Ovary (tissue), 9 donors: ENCODE measurements around the gene IGF2BP2. TPM values are rescaled to one million over a fixed set of nuclear protein-coding genes. Genes with fewer than 3 reads are reported as not detected.
"Not testable (repeated sequence)": the region's sequence is repeated elsewhere in the genome, so short reads cannot be mapped to it uniquely, and the experiment has no call there.

Experiments
- DNase-seq, 5 donors: peaks; one replicate each; pipeline ENCODE4 v3.0.0-alpha.2; 2019 to 2020
- H3K27ac ChIP-seq, 2 donors: fragments of 200-600 bp; one replicate each; pipeline versions ENCODE4 v1.5.1 to v1.8.0; 2019 to 2022
- H3K27me3 ChIP-seq: fragments of 200-600 bp; one replicate; pipeline ENCODE4 v1.8.0; 2022
- H3K36me3 ChIP-seq: fragments of 200-600 bp; sonication (generic); one replicate; pipeline ENCODE4 v1.5.1; 2019
- H3K4me1 ChIP-seq: one replicate; pipeline ENCODE4 v1.8.1; 2013; ENCODE audit warnings: mild to moderate bottlenecking, moderate library complexity; ENCODE audit not compliant: insufficient read depth
- H3K4me3 ChIP-seq: fragments of 200-600 bp; sonication (generic); one replicate; pipeline ENCODE4 v1.5.1; 2017
- H3K9me3 ChIP-seq, 2 donors: fragments of 200-600 bp in 1 of 2; sonication (generic) in 1 of 2; one replicate each; pipeline versions ENCODE4 v1.5.1 to v1.8.1; 2013 to 2019; ENCODE audit warnings: mild to moderate bottlenecking in 1 of 2, moderate library complexity in 1 of 2
- EP300 ChIP-seq: sonication (generic); formaldehyde crosslinking; IDR thresholded peaks from one replicate; pipeline ENCODE4 v1.6.1; 2017; ENCODE audit warnings: antibody characterized with exemption
- POLR2A ChIP-seq: fragments of 450-650 bp; IDR thresholded peaks from one replicate; pipeline ENCODE4 v1.6.1; 2017; ENCODE audit warnings: antibody characterized with exemption, mild to moderate bottlenecking, moderate library complexity
- WGBS, 3 donors: extraction: QIAGEN DNeasy Blood & Tissue Kit in 1 of 3; methylation state at CpG; one replicate each; pipeline versions ENCODE4 v1.1.5 to v1.1.7; 2013 to 2017; 5-methylcytosine and 5-hydroxymethylcytosine counted together
- intact Hi-C, 4 donors: fragments of 100-400 bp; cut with DNase I; formaldehyde crosslinking; loops; one replicate each; pipeline versions ENCODE4 v1.11.0 to v1.15.1; 2022 to 2023
- polyA plus RNA-seq, 2 donors: library from polyadenylated mRNA; stranded (reverse); fragments of 200-250 nt in 1 of 2; fragments of 350-450 nt in 1 of 2; fragmentation: Illumina TruSeq in 1 of 2; extraction: RNeasy Lipid Tissue Mini Kit (QIAGEN cat#74804) in 1 of 2; gene quantifications; one replicate each; pipeline ENCODE4 v1.2.3, GENCODE V29; 2013 to 2014
- total RNA-seq, 7 donors: library from RNA; depleted of rRNA in 2 of 7; stranded (reverse); fragments of >200 nt in 2 of 7; fragmentation: NEBNext Ultra II Directional in 3 of 7; extraction: Animal tissue kit (Norgen Biotek cat#: 25700) in 3 of 7; gene quantifications; one replicate each; pipeline versions ENCODE4 v1.1.0 to v1.2.4, GENCODE V29; 2016 to 2023
- TF ChIP-seq, protein P1 (sequence below), 3 donors: fragments of 450-650 bp in 2 of 3; fragments of 200-600 bp in 1 of 3; IDR thresholded peaks; one replicate each; pipeline versions ENCODE4 v1.5.1 to v1.8.0; 2016 to 2022; ENCODE audit warnings: antibody characterized with exemption in 3 of 3, mild to moderate bottlenecking in 1 of 3
- donor health status: DM: no; HTN: no; CAD: no; lungs with moderate emphysema.
- donor health status: DM: no; HTN: no; CAD: no.
- donor health status: Bipolar disorder and iron deficiency.
- donor health status: DM: yes; HTN: yes; CAD: no.
- donor health status: DM: no; HTN: no; CAD: no.
- donor health status: DM: yes; HTN: yes; CAD: no.

IGF2BP2 gene
- total and polyA plus RNA-seq, 9 donors, result 4.6 to 31.1 (median 13.7) TPM

DNA sequence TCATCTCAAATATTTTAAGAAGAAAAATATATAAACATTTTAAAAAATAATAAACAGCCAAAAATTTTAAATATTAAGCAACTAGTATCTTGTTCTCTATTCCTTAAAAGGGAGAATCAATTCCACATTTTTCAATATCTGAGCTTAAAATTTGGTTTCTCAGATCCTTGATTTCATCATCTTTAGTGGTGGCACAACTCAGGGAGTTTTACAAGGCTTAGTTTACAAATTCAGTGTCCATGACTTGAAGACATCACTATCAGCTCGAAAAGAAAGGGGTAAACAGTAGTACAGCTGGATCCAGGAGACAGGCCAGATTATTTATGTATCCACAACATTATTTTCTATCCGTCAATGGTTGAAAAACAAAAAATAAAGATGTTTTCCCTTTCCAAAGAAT, 11.6 kb downstream of the IGF2BP2 start:
- no peaks in the 10 kb centered on the region for H3K27me3 ChIP-seq
- H3K9me3 ChIP-seq, result no peaks in the 10 kb centered on the region
- no peak overlapping the region for H3K27ac ChIP-seq
- 12 to 38% (median 26%) methylated on average over 2 of the region's 2 CpGs for WGBS, 3 donors
- H3K36me3 ChIP-seq, result no peaks in the 10 kb centered on the region
- H3K4me3 ChIP-seq, result no peak overlapping the region
- DNase-seq, result no peak
- no peaks in the 10 kb centered on the region for H3K4me1 ChIP-seq
- TF ChIP-seq, protein P1, sequence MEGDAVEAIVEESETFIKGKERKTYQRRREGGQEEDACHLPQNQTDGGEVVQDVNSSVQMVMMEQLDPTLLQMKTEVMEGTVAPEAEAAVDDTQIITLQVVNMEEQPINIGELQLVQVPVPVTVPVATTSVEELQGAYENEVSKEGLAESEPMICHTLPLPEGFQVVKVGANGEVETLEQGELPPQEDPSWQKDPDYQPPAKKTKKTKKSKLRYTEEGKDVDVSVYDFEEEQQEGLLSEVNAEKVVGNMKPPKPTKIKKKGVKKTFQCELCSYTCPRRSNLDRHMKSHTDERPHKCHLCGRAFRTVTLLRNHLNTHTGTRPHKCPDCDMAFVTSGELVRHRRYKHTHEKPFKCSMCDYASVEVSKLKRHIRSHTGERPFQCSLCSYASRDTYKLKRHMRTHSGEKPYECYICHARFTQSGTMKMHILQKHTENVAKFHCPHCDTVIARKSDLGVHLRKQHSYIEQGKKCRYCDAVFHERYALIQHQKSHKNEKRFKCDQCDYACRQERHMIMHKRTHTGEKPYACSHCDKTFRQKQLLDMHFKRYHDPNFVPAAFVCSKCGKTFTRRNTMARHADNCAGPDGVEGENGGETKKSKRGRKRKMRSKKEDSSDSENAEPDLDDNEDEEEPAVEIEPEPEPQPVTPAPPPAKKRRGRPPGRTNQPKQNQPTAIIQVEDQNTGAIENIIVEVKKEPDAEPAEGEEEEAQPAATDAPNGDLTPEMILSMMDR (IDR thresholded peaks at IDR 0.05), result no peak
- TF ChIP-seq EP300 (no peak), POLR2A (no peak)
- intact Hi-C loops, result no loop called here

DNA sequence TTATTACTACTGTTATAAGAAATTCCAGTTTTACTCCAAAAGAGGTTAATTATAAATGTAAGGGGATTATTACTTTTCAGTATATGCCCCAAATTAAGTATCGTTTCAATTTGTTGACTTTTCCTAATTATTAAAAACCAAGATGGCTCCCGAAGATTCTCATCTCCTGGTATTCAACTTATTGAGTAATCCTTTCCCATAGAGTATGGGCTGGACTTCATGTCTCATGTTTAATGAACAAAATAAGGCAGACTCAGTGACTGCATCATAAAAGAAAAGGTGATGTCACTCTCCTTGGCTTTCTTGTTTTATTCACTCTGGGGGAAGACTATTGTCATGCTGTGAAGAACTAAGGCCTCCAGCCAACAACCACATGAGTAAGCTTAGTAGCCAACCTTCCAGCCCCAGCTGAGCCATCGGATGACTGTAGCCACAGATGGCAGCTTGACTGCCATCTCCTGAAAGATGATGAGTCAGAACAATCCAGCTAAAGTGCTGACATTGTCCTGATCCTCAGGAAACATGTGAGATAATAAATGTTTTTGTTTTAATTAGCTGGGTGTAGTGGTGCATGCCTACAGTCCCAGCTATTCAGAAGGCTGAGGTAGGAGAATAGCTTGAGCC, 17.3 kb downstream of the IGF2BP2 start:
- Histone ChIP-seq H3K27ac (no peak overlapping the region), H3K4me1 (no peaks in the 10 kb centered on the region), H3K36me3 (no peaks in the 10 kb centered on the region), H3K4me3 (no peak overlapping the region), H3K27me3 (no peaks in the 10 kb centered on the region), H3K9me3 (peaks cover 0 to 3% of the 10 kb centered on the region in 2 donors)
- no peak for TF ChIP-seq POLR2A
- TF ChIP-seq, protein P1 (IDR thresholded peaks at IDR 0.05), result no peak
- no peak for TF ChIP-seq EP300
- intact Hi-C loops, result no loop called here
- no peak for DNase-seq
- 95 to 97% (median 96%) methylated on average over 3 of the region's 3 CpGs for WGBS, 3 donors

DNA sequence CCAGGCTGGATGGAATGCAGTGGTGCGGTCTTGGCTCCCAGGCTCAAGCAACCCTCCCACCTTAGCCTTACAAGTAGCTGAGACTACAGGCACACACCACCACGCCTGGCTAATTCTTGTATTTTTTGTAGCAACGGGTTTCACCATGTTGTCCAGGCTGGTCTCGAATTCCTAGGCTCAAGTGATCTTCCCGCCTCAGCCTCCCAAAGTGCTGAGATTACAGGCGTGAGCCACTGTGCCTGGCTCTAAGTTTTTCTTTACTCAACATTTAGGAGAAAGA, 26.1 kb downstream of the IGF2BP2 start:
- DNase-seq, H3K4me3 ChIP-seq, intact Hi-C loops, H3K4me1 ChIP-seq, H3K36me3 ChIP-seq, H3K27ac ChIP-seq, H3K9me3 ChIP-seq, H3K27me3 ChIP-seq: not testable (repeated sequence)
- WGBS, 3 donors, result 81 to 90% (median 81%) methylated on average over 6 of the region's 6 CpGs

DNA sequence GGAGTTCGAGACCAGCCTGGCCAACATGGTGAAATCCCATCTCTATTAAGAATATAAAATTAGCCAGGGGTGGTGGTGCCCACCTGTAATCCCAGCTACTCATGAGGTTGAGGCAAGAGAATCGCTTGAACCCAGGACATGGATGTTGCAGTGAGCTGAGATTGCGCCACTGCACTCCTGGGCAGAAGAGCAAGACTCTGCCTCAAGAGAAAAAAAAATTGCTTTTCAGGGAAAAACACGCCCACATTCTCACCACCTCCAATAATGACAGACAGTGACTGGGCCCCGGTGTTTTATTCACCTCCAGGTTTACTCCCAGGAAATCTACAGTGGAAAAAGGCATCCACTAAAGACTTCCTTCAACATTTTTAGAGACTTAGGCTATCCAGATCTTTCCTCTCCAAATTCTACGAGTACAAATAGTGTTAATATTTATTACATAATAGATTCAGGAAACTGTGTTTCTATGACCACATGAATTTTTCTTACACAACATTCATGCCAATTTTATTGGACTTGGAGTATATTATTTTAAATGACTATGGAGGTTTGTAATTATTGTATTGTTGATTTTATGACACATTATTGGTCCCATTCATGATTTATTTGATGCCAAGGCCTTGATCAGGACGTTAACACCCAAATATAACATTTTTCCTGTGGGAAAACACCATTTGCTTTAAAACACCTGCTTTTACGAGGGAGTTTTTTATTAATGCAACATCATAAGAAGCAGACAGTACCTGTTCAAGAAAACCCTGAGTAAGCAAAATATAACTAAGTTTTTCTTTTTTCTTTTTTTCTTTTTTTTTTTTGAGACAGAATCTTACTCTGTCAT, 26.6 kb downstream of the IGF2BP2 start:
- no peaks in the 10 kb centered on the region for H3K36me3 ChIP-seq
- WGBS, 3 donors, result 77 to 81% (median 78%) methylated on average over 8 of the region's 8 CpGs
- TF ChIP-seq POLR2A, result no peak
- no peak for TF ChIP-seq EP300
- TF ChIP-seq, protein P1 (IDR thresholded peaks at IDR 0.05), result no peak
- no peak overlapping the region for H3K27ac ChIP-seq
- no peaks in the 10 kb centered on the region for H3K4me1 ChIP-seq
- DNase-seq, result no peak
- no peaks in the 10 kb centered on the region for H3K9me3 ChIP-seq
- intact Hi-C loops, result no loop called here
- H3K27me3 ChIP-seq, result no peaks in the 10 kb centered on the region
- no peak overlapping the region for H3K4me3 ChIP-seq
